Mesendoderm (in vitro differentiated cells): ENCODE data around the gene MIA3.
"Not testable (repeated sequence)": the region's sequence is repeated elsewhere in the genome, so short reads cannot be mapped to it uniquely, and the experiment has no call there.

Experiments used
- DNase-seq: peaks from one replicate; pipeline ENCODE4 v3.0.0; 2013
- H2AK5ac ChIP-seq: 2 replicates; pipeline ENCODE4 v1.6.1; 2013; ENCODE audit warnings: low read length, inconsistent platforms
- H2BK120ac ChIP-seq: 2 replicates; pipeline ENCODE4 v1.6.1; 2013; ENCODE audit warnings: low read depth, mild to moderate bottlenecking, low read length, moderate library complexity, mixed read lengths
- H2BK15ac ChIP-seq: replicated peaks from 2 replicates; pipeline ENCODE4 v1.6.1; 2013; ENCODE audit warnings: low read depth, mild to moderate bottlenecking, moderate library complexity
- H2BK5ac ChIP-seq: 2 replicates; pipeline ENCODE4 v1.6.1; 2013; ENCODE audit warnings: low read length, inconsistent platforms
- H3K18ac ChIP-seq: 2 replicates; pipeline ENCODE4 v1.6.1; 2013; ENCODE audit warnings: mild to moderate bottlenecking, low read length, mixed read lengths
- H3K23ac ChIP-seq: one replicate; pipeline ENCODE4 v1.6.1; 2013; ENCODE audit warnings: low read length
- H3K27ac ChIP-seq: 2 replicates; pipeline ENCODE4 v1.5.1; 2013; ENCODE audit warnings: low read depth, mild to moderate bottlenecking, inconsistent platforms, low read length, moderate library complexity
- H3K27me3 ChIP-seq: 2 replicates; pipeline ENCODE4 v1.6.1; 2013; ENCODE audit warnings: low read length, control low read depth, mild to moderate bottlenecking, inconsistent platforms; ENCODE audit not compliant: insufficient read depth, poor library complexity
- H3K36me3 ChIP-seq: 2 replicates; pipeline ENCODE4 v1.6.1; 2013; ENCODE audit warnings: low read length, inconsistent platforms; ENCODE audit not compliant: control insufficient read depth, insufficient read depth
- H3K4ac ChIP-seq: one replicate; pipeline ENCODE4 v1.6.1; 2013; ENCODE audit warnings: low read depth, mild to moderate bottlenecking, low read length, moderate library complexity
- H3K4me1 ChIP-seq: 2 replicates; pipeline ENCODE4 v1.6.1; 2013; ENCODE audit warnings: low read depth, low read length, inconsistent platforms; ENCODE audit not compliant: control insufficient read depth
- H3K4me2 ChIP-seq: 2 replicates; pipeline ENCODE4 v1.6.1; 2013; ENCODE audit warnings: low read length
- H3K4me3 ChIP-seq: 2 replicates; pipeline ENCODE4 v1.5.1; 2013; ENCODE audit warnings: mild to moderate bottlenecking, low read length
- H3K56ac ChIP-seq: one replicate; pipeline ENCODE4 v1.6.1; 2013; ENCODE audit warnings: low read length
- H3K79me1 ChIP-seq: 2 replicates; pipeline ENCODE4 v1.6.1; 2013; ENCODE audit warnings: low read length, inconsistent platforms
- H3K79me2 ChIP-seq: 2 replicates; pipeline ENCODE4 v1.6.1; 2013; ENCODE audit warnings: mild to moderate bottlenecking, low read length; ENCODE audit not compliant: control insufficient read depth, insufficient read depth
- H3K9ac ChIP-seq: 2 replicates; pipeline ENCODE4 v1.6.1; 2013; ENCODE audit warnings: low read length, inconsistent platforms
- H4K5ac ChIP-seq: one replicate; pipeline ENCODE4 v1.6.1; 2013; ENCODE audit warnings: low read length
- H4K8ac ChIP-seq: one replicate; pipeline ENCODE4 v1.6.1; 2013; ENCODE audit warnings: low read depth, mild to moderate bottlenecking, control low read depth, low read length, moderate library complexity
- WGBS: extraction: QIAGEN DNeasy Blood & Tissue Kit; methylation state at CpG from one replicate; pipeline ENCODE4 v1.1.7; 2013; ENCODE audit warnings: low lambda C conversion rate, missing lambda C conversion rate; ENCODE audit not compliant: insufficient coverage; ENCODE audit errors: extremely low coverage; 5-methylcytosine and 5-hydroxymethylcytosine counted together

The MIA3 gene

GRCh38 chr1:222594789-222595188 is 23.1 kb upstream of the MIA3 start:
- H3K27ac ChIP-seq: no peak overlapping the region
- no peaks in the 10 kb centered on the region for H3K36me3 ChIP-seq
- H3K9ac ChIP-seq: no peak overlapping the region
- H2BK15ac ChIP-seq: no peak overlapping the region
- H3K18ac ChIP-seq: no peak overlapping the region
- H3K79me2 ChIP-seq: no peaks in the 10 kb centered on the region
- H2BK5ac ChIP-seq: no peak overlapping the region
- H3K4me3 ChIP-seq: no peak overlapping the region
- H3K27me3 ChIP-seq: peaks cover 2% of the 10 kb centered on the region
- H2BK120ac ChIP-seq: no peak overlapping the region
- no peak overlapping the region for H3K4me2 ChIP-seq
- H4K8ac ChIP-seq: no peak overlapping the region
- WGBS: no CpG with 5 or more reads among the region's 3 CpGs
- no peaks in the 10 kb centered on the region for H3K4me1 ChIP-seq
- no peak overlapping the region for H4K5ac ChIP-seq
- no peak for DNase-seq
- H3K23ac ChIP-seq: no peak overlapping the region
- no peaks in the 10 kb centered on the region for H3K79me1 ChIP-seq
- no peak overlapping the region for H2AK5ac ChIP-seq
- no peak overlapping the region for H3K4ac ChIP-seq
- no peak overlapping the region for H3K56ac ChIP-seq

GRCh38 chr1:222596696-222597095 is 21.2 kb upstream of the MIA3 start:
- H3K23ac ChIP-seq: no peak overlapping the region
- H2AK5ac ChIP-seq: no peak overlapping the region
- H3K27me3 ChIP-seq: peaks cover 2% of the 10 kb centered on the region
- no peak overlapping the region for H2BK120ac ChIP-seq
- no peak overlapping the region for H2BK15ac ChIP-seq
- H3K4ac ChIP-seq: no peak overlapping the region
- no peak overlapping the region for H3K27ac ChIP-seq
- H3K4me3 ChIP-seq: no peak overlapping the region
- no peak for DNase-seq
- no peak overlapping the region for H3K4me2 ChIP-seq
- no peaks in the 10 kb centered on the region for H3K79me2 ChIP-seq
- no peak overlapping the region for H3K56ac ChIP-seq
- no peak overlapping the region for H2BK5ac ChIP-seq
- no peaks in the 10 kb centered on the region for H3K36me3 ChIP-seq
- H3K9ac ChIP-seq: no peak overlapping the region
- no peak overlapping the region for H4K8ac ChIP-seq
- no peaks in the 10 kb centered on the region for H3K79me1 ChIP-seq
- H3K18ac ChIP-seq: no peak overlapping the region
- WGBS: no CpG with 5 or more reads among the region's 4 CpGs
- no peaks in the 10 kb centered on the region for H3K4me1 ChIP-seq
- H4K5ac ChIP-seq: no peak overlapping the region

- Histone ChIP-seq H3K9ac (no peak overlapping the region), H2BK5ac (no peak overlapping the region), H3K4ac (no peak overlapping the region), H3K27me3 (peaks cover 2% of the 10 kb centered on the region), H3K79me1 (no peaks in the 10 kb centered on the region), H3K56ac (no peak overlapping the region), H3K79me2 (no peaks in the 10 kb centered on the region), H3K4me2 (no peak overlapping the region), H3K36me3 (no peaks in the 10 kb centered on the region), H3K18ac (no peak overlapping the region), H3K23ac (no peak overlapping the region), H2BK15ac (no peak overlapping the region), H4K8ac (no peak overlapping the region), H3K4me3 (no peak overlapping the region), H2BK120ac (no peak overlapping the region), H4K5ac (no peak overlapping the region), H2AK5ac (no peak overlapping the region), H3K4me1 (no peaks in the 10 kb centered on the region), H3K27ac (no peak overlapping the region)
- no CpG with 5 or more reads among the region's 1 CpG for whole genome bisulfite sequencing
- no peak for DNase-seq
Measured at GRCh38 chr1:222600281-222600680, 17.6 kb upstream of the MIA3 start.

GRCh38 chr1:222601257-222601656 is 16.6 kb upstream of the MIA3 start:
- H2BK5ac ChIP-seq: no peak overlapping the region
- H2BK15ac ChIP-seq: no peak overlapping the region
- H3K36me3 ChIP-seq: no peaks in the 10 kb centered on the region
- H3K4me1 ChIP-seq: no peaks in the 10 kb centered on the region
- H3K4ac ChIP-seq: no peak overlapping the region
- no peak for DNase-seq
- no peak overlapping the region for H2AK5ac ChIP-seq
- no peak overlapping the region for H2BK120ac ChIP-seq
- no peak overlapping the region for H3K4me3 ChIP-seq
- no peak overlapping the region for H3K27ac ChIP-seq
- H4K8ac ChIP-seq: no peak overlapping the region
- no peaks in the 10 kb centered on the region for H3K79me1 ChIP-seq
- no peak overlapping the region for H3K23ac ChIP-seq
- no peak overlapping the region for H3K56ac ChIP-seq
- H3K79me2 ChIP-seq: no peaks in the 10 kb centered on the region
- no peak overlapping the region for H3K18ac ChIP-seq
- no peak overlapping the region for H3K4me2 ChIP-seq
- H3K27me3 ChIP-seq: no peaks in the 10 kb centered on the region
- no peak overlapping the region for H3K9ac ChIP-seq
- H4K5ac ChIP-seq: no peak overlapping the region
- no CpG with 5 or more reads among the region's 3 CpGs for WGBS

GRCh38 chr1:222606757-222607156 is 11.1 kb upstream of the MIA3 start:
- H3K4me1 ChIP-seq: no peaks in the 10 kb centered on the region
- no peak overlapping the region for H2BK120ac ChIP-seq
- no peak overlapping the region for H3K4me3 ChIP-seq
- H2BK5ac ChIP-seq: no peak overlapping the region
- no peak overlapping the region for H2BK15ac ChIP-seq
- no peak overlapping the region for H3K18ac ChIP-seq
- no peak for DNase-seq
- no peak overlapping the region for H2AK5ac ChIP-seq
- no peaks in the 10 kb centered on the region for H3K79me1 ChIP-seq
- H3K56ac ChIP-seq: no peak overlapping the region
- H3K27me3 ChIP-seq: no peaks in the 10 kb centered on the region
- H3K36me3 ChIP-seq: no peaks in the 10 kb centered on the region
- no peak overlapping the region for H3K4me2 ChIP-seq
- H3K4ac ChIP-seq: no peak overlapping the region
- no peak overlapping the region for H3K27ac ChIP-seq
- H4K5ac ChIP-seq: no peak overlapping the region
- H3K9ac ChIP-seq: no peak overlapping the region
- no peak overlapping the region for H4K8ac ChIP-seq
- no CpG with 5 or more reads among the region's 1 CpG for WGBS
- no peak overlapping the region for H3K23ac ChIP-seq
- H3K79me2 ChIP-seq: no peaks in the 10 kb centered on the region

- H3K56ac ChIP-seq, H3K79me1 ChIP-seq, H3K79me2 ChIP-seq, H2AK5ac ChIP-seq, H3K4me1 ChIP-seq, H3K27ac ChIP-seq, H3K4ac ChIP-seq, H3K4me2 ChIP-seq, H3K18ac ChIP-seq, H3K4me3 ChIP-seq, H3K36me3 ChIP-seq, H3K23ac ChIP-seq, H3K27me3 ChIP-seq, H2BK5ac ChIP-seq, H2BK120ac ChIP-seq, H4K5ac ChIP-seq, H2BK15ac ChIP-seq, H4K8ac ChIP-seq, H3K9ac ChIP-seq, DNase-seq: not testable (repeated sequence)
- no CpG with 5 or more reads among the region's 1 CpG for WGBS
Measured at GRCh38 chr1:222609111-222609510, 8.8 kb upstream of the MIA3 start.
